Measurements from ENCODE around the gene CXCL8.

DNA sequence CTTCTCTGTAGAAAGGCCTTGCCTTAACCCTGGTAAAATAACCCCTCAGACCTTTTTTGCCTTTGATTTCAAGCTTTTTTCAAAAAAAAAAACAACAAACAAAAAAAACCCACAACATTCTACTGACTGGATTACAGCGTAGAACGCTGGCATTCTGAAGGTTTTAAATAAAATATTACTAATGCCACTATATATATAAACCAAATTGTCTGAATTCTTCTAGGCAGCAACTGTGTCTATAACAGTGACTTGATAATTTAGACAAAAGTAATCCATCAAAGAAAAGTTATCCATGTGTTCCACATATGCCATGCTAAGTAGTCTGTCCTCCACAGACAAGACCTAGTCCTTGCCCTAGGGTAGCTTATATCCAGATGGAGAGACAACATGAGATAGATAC is 33.6 kb upstream of the CXCL8 start:
- TF ChIP-seq, protein P1, sequence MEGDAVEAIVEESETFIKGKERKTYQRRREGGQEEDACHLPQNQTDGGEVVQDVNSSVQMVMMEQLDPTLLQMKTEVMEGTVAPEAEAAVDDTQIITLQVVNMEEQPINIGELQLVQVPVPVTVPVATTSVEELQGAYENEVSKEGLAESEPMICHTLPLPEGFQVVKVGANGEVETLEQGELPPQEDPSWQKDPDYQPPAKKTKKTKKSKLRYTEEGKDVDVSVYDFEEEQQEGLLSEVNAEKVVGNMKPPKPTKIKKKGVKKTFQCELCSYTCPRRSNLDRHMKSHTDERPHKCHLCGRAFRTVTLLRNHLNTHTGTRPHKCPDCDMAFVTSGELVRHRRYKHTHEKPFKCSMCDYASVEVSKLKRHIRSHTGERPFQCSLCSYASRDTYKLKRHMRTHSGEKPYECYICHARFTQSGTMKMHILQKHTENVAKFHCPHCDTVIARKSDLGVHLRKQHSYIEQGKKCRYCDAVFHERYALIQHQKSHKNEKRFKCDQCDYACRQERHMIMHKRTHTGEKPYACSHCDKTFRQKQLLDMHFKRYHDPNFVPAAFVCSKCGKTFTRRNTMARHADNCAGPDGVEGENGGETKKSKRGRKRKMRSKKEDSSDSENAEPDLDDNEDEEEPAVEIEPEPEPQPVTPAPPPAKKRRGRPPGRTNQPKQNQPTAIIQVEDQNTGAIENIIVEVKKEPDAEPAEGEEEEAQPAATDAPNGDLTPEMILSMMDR (conservative IDR thresholded peaks at IDR 0.05; ENCODE audit: low read length) = no peak
- TF ChIP-seq EZH2phosphoT487 (IDR thresholded peaks at IDR 0.05; ENCODE audit: borderline replicate concordance) = no peak
